Prostate gland (tissue), 2 donors: ENCODE measurements around the gene ALDH3A2.

Experiments
- POLR2AphosphoS5 ChIP-seq: sonication (generic); formaldehyde crosslinking; IDR thresholded peaks from one replicate; pipeline ENCODE4 v1.6.1; 2017; ENCODE audit warnings: antibody characterized with exemption
- TF ChIP-seq, protein P1 (sequence below), 4 experiments: fragments of 200-600 bp in 2 of 4; fragments of 450-650 bp in 2 of 4; sonication (generic) in 2 of 4; IDR thresholded peaks; 1 replicate in 3 of 4; 2 replicates in 1 of 4; pipeline ENCODE4 v1.5.1; 2016 to 2019; ENCODE audit warnings: antibody characterized with exemption in 4 of 4, mild to moderate bottlenecking in 2 of 4, moderate library complexity in 2 of 4

DNA sequence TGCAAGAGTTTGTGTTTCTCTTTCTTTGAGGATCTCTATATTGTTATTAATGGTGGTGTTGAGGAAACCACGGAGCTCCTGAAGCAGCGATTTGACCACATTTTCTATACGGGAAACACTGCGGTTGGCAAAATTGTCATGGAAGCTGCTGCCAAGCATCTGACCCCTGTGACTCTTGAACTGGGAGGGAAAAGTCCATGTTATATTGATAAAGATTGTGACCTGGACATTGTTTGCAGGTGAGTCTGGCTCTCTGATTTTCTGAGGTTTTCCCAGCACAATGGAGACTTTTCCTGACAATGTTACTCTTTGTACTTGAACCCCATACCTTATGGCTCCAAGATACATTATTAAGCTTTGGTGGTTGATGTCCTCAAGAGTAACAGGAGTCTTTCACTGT, 7.8 kb downstream of the ALDH3A2 start:
- TF ChIP-seq, protein P1, sequence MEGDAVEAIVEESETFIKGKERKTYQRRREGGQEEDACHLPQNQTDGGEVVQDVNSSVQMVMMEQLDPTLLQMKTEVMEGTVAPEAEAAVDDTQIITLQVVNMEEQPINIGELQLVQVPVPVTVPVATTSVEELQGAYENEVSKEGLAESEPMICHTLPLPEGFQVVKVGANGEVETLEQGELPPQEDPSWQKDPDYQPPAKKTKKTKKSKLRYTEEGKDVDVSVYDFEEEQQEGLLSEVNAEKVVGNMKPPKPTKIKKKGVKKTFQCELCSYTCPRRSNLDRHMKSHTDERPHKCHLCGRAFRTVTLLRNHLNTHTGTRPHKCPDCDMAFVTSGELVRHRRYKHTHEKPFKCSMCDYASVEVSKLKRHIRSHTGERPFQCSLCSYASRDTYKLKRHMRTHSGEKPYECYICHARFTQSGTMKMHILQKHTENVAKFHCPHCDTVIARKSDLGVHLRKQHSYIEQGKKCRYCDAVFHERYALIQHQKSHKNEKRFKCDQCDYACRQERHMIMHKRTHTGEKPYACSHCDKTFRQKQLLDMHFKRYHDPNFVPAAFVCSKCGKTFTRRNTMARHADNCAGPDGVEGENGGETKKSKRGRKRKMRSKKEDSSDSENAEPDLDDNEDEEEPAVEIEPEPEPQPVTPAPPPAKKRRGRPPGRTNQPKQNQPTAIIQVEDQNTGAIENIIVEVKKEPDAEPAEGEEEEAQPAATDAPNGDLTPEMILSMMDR (IDR thresholded peaks at IDR 0.05): no peak
- TF ChIP-seq POLR2AphosphoS5: no peak
